HPDE6-E6E7 (cell line): Measurements from ENCODE around the gene PODNL1.
"Not testable (repeated sequence)": the region's sequence is repeated elsewhere in the genome, so short reads cannot be mapped to it uniquely, and the experiment has no call there.

Experiments used
- DNase-seq: peaks from one replicate; pipeline ENCODE4 v3.0.0; 2011; ENCODE audit warnings: missing footprints; ENCODE audit errors: extremely low spot score

PODNL1 gene

GRCh38 chr19:13929956-13930355 is 8.3 kb downstream of the PODNL1 start:
- no peak for DNase-seq

- DNase-seq: no peak
These were observed 8.9 kb downstream of the PODNL1 start for GRCh38 chr19:13929340-13929739.

GRCh38 chr19:13926715-13927114 is 11.5 kb downstream of the PODNL1 start:
- DNase-seq: no peak

- DNase-seq: no peak
These were observed 12.2 kb downstream of the PODNL1 start for GRCh38 chr19:13926010-13926409.

- no peak for DNase-seq
These were observed 14.8 kb downstream of the PODNL1 start for GRCh38 chr19:13923194-13923987.

- DNase-seq: not testable (repeated sequence)
These were observed 16.1 kb downstream of the PODNL1 start for GRCh38 chr19:13922118-13922517.

- no peak for DNase-seq
These were observed 17.1 kb downstream of the PODNL1 start for GRCh38 chr19:13920940-13921747.

GRCh38 chr19:13920524-13920923 is 17.7 kb downstream of the PODNL1 start:
- DNase-seq: no peak

- DNase-seq: no peak
These were observed 19.3 kb downstream of the PODNL1 start for GRCh38 chr19:13918726-13919411.

- DNase-seq: no peak
These were observed 20.3 kb downstream of the PODNL1 start for GRCh38 chr19:13917888-13918406.

GRCh38 chr19:13914777-13915176 is 23.4 kb downstream of the PODNL1 start:
- no peak for DNase-seq

GRCh38 chr19:13913352-13913751 is 24.9 kb downstream of the PODNL1 start:
- DNase-seq: no peak

GRCh38 chr19:13909430-13909829 is 28.8 kb downstream of the PODNL1 start:
- DNase-seq: no peak

GRCh38 chr19:13908674-13909073 is 29.5 kb downstream of the PODNL1 start:
- DNase-seq: no peak

- DNase-seq: no peak
These were observed 31.3 kb downstream of the PODNL1 start for GRCh38 chr19:13906910-13907309.

- peak; percentile 66 for DNase-seq
These were observed 31.7 kb downstream of the PODNL1 start for GRCh38 chr19:13906521-13906904.

GRCh38 chr19:13905634-13906520 is 32.3 kb downstream of the PODNL1 start, which contains the start of the genes BRME1 and CC2D1A:
Gene BRME1 (minus strand): TSS chr19:13906117. CDS start chr19:13904892, 1,225 bp downstream.
Gene CC2D1A (plus strand): TSS chr19:13906201. CDS start chr19:13906442, 241 bp downstream.
- DNase-seq: peak; percentile 96

- no peak for DNase-seq
These were observed 35.1 kb downstream of the PODNL1 start for GRCh38 chr19:13902993-13903555.

GRCh38 chr19:13899912-13900584 is 38.2 kb downstream of the PODNL1 start:
- DNase-seq: no peak

- DNase-seq: no peak
These were observed 38.8 kb downstream of the PODNL1 start for GRCh38 chr19:13899393-13899792.
